Kidney glomerular epithelial cell (primary cell): Measurements from ENCODE around the gene MPL.

Source experiments
- DNase-seq: peaks from one replicate; lab custom pipeline; 2025; lab: John Stamatoyannopoulos, UW

The MPL gene

DNA sequence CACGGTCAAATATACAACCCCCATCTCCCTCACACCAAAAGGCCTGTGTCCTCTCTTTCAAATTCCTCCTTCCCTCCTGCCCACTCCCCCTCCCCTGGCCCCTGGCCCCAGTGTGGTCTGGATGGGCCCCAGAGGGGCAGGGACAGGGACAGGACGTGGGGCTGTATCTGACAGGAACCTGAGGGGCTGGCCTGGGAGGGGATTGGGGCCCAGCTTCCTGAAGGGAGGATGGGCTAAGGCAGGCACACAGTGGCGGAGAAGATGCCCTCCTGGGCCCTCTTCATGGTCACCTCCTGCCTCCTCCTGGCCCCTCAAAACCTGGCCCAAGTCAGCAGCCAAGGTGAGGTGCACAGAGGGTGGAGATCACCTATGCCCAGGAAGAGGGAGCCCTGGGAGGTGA lies at the start of gene MPL:
Gene MPL, plus strand, starts transcription at position 231 of the 400 bp plus-strand sequence. Its CDS starts 31 bp downstream, at position 262.
- DNase-seq, result no peak

DNA sequence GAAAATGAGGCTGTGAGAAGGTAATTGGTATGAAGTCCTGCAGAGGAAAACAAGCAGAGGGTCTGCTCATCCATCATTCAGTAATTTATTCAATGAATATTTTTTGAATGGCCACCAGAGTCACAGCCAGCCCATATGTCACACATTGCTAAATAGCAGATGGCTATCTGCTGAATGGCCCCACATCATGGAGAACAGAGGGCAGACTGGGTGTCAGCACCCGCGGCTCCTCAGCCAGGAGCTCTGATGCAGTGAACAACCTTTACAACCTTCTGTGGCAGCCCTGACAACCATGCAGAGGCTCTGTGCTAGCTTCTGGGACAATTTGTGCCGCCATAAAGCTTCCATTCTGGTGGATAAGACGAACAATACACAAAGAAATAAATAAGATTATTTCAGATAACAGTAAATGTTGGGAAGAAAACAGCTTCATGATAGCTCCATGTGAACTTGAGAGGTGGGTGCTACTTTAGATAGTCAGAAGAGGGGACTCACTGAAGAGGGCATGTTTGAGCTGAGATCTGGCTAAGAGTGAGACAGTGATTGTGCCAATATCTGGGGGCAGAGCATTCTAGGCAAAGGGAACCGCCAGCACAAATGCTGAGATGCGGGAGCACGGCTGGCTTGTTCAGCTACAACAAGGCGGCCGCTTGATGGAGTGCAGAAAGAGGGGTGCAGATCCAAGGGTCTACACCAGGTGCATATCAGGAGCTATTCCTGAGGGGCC lies 49.4 kb upstream of the MPL start:
- DNase-seq, result no peak

DNA sequence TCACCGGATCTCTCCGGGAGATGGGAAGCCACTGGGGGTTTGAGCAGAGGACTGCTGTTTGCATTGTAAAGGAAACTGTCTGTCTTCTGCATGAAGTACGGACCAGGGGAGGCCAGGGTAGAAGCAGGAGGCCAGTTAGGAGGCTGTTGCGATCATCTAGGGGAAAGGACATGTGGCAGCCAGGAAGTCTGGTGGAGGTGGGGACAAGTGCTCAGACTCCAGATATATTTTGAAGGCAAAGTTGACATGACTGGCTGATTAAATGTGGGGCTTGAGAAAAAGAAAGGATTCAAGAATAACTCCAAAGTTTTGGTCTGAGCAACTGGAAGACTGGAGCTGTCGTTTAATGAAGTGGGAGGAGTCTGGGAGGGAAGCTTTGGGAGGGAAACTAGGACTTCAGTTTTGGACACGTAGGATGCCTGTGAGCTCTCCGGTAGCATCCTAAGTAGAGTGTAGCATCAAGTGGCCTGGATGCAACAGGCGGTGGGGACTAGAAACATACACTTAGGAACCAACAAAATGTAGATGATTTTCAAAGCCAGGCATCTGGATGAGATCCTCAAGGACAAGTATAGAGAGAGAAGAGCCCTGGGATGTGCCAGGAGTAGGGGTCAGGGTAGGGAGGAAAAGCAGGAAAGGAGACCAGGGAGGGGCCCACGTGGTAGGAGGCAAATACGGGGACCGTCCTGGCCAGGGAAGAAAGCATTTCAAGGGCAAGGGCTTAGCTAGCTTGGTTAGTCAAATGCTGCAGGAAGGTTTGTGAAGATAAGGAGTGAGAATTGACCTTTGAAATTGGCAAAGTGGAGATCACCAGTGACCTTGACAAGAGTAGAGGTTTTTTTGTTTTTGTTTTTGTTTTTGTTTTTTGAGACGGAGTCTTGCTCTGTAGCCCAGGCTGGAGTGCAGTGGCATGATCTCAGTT lies 48.6 kb upstream of the MPL start:
- no peak for DNase-seq

DNA sequence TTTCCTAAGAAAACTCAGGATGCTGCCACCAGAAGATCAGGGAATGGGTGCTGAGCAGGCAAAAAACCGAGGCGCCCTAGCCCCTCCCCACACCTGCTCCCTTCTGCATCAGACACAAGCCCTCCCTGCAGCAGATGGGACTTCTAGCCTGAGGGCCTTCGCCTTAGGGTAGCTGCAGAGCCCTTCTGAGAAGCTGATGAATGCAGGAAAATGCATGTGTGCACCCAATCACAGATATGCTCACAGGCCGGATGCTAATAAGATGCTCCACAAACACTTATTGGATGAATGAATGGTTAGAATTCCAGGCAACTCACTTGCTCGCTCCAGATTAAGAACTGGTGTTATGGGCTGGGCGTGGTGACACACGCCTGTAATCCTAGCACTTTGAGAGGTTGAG lies 45.4 kb upstream of the MPL start:
- no peak for DNase-seq

DNA sequence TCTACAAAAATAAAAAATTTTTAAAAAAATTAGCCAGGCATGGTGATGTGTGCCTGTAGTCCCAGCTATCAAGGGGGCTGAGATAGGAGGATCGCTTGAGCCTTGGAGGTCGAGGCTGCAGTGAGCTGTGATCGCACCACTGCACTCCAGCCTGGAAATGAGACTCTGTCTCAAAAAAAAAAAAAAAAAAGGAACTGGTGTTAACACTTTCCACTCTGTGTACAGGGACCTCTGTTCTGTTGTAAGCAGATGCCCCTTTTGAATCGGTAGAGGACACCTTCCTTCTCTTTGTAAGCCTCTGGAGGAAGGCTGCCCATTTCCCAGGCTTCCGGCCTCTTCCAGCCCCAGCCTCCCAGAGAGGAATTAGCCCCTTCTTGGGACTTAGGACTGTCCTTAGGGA lies 44.9 kb upstream of the MPL start:
- no peak for DNase-seq

DNA sequence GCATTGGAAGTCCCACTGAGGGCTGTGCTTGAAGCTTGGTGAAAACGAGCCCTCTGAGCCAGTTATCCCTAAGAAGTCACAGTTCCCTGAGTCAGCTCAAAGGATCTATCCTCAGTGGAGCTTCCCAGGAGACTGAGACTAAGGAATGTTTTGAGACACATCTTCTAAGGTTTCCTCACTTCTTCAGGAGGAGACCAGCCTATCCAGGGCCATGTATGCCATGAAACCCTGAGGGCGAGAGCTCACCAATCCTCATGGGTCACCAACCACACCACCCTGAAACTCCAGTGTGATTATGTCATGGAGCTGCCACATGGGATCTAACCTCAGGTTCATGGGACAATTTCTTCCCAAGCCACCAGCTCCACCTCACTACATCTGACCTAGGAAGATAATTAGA lies 44.4 kb upstream of the MPL start:
- no peak for DNase-seq

DNA sequence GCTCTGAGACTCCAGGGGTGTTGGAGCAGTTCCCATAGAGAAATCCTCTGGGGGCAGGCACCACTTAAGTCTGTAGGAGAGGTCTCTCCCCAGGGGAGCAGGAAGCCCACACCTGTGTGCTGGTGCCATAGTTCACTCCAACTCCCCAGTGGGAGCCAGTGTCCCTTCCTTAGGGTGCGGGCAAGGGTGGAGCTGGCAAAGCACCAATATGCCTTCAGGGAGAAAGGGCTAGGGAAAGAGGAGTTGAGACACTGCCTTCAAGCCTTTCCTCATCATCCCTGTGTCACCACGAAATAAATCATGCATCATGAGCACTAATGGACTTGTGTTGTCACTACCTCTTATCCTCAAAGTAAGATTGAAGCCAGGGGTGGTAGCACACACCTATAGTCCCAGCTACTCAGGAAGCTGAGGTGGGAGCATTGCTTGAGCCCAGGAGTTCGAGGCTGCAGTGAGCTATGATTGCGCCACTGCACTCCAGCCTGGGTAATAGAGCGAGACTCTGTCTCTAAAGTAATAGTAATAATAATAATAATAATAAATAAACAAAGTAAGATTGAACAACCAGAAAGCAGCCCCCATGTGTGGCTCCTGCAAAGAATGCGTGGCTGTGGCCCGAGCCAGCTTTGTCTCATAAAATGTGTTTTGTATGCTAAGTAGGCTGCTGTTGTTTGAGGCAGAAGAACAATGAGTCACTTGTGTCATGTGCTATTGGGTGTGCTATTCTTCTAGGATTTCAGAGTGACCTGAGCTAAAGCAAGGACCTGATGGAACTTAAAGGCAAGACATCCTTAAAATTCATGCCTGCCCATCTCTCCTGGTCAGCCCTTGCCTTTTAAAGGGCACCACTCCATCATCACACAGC lies 43.5 kb upstream of the MPL start:
- peak; percentile 36 for DNase-seq

DNA sequence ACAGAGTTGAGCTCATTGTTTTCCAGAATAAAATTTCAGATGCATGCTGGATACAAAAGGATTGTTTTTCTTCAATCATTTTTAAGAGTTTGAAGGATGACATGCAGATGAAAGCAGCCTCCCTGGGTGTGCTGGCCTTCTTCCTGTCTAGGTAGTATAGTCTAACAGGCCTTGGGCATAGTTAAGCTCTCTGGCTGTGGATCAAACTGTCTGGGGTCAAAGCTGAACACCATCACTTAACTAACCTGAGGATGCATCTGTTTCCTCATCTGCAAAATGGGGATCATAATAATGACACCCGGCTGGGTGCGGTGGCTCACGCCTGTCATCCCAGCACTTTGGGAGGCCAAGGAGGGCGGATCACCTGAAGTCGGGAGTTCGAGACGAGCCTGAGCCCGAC lies 42.9 kb upstream of the MPL start:
- DNase-seq, result no peak

DNA sequence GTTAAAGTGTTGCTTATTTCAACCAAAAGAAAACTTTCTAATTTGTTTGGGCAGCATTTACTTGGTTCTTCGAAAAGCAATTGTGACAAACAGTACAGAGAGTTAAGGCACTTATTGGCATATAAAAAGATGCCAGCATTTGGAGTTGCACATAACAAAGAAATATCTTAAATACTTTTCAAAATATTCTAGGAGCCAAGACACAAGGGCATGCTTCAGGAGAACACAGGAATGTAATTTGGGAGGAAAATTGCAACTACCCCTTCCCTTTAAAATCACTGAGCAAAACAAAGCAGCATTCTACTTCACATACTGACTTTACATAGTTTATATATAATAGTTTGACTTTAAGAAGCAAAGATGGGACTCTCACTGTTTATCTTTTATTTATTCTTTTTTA lies 41.4 kb upstream of the MPL start:
- no peak for DNase-seq

DNA sequence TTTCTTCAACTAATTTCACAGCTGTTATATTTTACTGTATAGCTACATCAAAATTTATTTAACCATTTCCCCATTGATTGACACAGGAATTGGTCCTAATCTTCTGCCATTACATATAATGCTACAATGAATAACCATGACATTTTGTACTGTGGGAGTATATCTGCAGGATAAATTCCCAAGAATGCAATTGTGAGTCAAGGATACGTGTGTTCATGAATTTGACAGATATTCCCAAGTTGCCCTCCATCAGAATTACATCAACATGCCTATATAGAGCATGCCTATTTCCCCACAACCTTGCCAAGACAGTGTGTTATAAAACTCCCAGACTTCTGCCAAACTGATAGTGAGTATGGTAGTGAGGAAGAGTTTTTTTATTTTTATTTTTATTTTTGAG lies 39.6 kb upstream of the MPL start:
- no peak for DNase-seq

DNA sequence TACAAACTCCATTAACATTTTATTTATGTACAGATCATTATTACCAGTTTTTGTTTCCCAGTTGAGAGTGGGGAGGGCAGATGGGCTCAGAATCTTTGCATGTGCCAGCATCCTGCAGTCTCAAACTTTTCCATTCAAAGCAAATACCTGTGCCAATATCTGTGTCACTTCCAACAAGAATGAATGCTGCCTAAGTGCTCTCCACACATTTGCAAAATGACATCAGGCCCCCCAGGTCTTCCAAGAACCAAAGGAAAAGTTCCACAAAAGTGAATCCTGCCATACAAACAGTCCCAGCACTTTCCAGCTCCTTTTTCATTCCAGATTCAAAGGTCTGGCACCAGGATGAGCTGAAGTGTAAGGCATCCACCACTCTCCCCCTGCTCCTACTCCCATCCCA lies 38.5 kb upstream of the MPL start:
- no peak for DNase-seq

DNA sequence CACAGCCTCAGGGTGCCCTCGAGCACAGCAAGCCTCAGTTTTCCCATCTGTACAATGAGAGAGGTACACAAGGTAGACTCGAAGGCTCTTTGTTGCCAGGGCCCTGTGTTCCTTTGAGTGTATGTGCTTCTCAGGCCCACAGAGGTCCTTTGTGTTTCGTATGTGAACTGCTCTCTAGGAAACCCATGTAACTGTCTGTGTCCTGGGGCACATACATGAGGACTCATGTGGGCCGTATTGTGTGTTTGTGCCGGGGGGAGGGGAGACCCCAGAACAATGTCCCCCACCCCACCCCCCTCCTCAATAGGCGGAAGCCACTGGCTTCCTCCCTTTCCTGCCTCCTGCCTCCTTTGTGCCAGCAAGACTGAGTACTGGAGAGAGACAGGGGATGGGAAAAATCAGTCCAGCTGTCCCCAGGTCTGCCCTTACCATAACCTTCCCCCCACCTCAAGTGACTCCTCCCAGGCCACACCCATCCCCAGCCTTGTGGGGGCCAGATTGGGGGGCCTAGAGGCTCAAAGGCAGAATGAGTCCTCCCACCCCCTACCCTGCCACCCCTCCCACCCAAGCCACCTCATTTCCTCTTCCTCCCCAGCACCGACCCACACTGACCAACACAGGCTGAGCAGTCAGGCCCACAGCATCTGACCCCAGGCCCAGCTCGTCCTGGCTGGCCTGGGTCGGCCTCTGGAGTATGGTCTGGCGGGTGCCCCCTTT lies 37.1 kb upstream of the MPL start, which contains the start of gene TIE1:
Gene TIE1, plus strand, starts transcription at position 605 of the 717 bp plus-strand sequence. Its CDS starts 90 bp downstream, at position 695.
- DNase-seq, result no peak

DNA sequence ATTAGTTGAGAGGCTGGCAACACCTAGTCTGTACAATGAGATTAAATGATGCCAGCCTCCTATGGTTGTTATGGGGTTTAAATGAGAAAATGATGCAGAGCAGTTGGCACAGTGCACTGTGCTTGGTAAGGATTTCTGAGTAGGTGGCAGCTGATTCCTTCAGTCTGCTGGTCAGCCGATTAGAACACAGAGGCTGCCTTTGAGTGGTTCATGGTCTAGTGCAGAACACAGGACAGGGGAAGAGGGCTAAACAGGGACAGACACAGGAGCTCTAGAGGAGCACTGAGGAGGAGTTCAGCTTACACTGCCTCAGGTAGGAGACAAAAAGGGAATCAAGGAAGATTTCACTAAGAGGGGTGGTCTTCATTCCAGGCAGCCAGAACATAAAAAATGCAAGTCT lies 35.4 kb upstream of the MPL start:
- no peak for DNase-seq

DNA sequence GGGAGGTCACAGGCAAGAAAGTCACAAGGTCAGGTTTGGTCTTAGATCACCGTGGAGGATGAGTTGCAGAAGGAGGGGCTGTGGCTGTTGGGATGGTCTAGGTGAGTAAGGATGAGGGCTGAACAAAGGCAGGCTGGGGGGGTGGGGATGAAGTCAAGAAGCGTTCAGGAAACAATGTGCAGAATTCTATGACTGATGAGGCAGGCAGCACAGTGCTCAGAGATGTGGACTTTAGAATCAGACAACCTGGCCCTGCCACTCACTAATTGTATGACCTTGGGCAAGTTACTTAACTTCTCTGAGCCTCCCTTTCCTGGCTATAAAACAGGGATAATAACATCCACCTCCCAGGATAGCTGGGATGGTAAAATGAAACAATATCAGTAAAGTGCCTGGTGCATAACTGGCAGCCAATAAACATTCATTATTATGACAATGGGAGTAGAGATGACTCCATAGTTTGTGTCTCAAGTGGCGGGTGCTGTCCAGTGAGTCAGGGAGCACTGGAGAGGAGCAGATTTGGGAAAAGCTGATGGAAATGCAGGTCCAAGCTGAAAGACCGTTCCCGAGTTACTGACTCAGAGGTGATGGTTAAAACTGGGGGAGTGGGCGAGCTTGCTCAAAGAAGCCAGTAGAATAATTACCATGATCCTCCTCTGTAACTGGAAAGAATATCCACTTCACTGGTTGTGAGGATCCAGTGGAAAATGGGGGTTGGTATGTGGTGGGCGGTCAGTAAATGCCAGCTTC lies 34.7 kb upstream of the MPL start:
- DNase-seq, result peak; percentile 70

DNA sequence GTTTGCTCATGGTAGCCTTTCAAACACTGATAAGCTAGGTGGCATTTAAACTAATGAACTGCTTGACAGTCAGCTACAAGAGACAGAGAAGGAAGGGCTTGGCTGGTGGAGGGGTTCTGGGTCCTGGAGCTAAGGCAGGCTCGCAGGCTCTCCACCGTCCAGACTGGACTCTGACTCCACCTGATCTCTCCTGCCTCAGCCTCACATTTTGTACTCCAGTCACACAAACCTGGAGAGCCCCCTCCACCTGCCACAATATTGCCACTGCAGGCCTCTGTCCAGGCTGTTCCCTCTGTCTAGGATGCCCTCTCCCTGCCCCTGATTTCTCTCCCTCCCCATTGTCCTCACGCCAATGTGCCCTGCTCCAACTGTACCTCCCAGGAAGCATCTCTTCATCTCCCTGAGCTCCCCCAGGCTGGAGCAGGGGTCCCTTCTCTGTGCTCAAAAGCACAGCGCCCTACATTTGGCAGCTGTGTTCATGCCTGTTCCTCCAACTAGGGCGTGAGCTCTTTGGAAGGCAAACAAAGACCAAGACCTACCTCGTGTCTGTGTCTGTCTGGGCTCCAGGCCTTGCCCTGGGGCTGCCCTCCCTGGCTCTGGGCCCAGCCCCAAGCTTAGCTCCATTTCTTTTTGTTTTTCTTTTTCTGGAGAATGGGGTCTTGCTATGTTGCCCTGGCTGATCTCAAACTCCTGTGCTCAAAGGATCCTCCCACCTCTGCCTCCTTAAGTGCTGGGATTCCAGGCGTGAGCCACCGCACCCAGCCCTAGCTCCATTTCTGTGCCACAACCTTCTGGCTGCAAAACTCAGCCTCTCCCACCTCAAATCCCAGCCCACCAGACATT lies 33.9 kb upstream of the MPL start:
- DNase-seq, result no peak

DNA sequence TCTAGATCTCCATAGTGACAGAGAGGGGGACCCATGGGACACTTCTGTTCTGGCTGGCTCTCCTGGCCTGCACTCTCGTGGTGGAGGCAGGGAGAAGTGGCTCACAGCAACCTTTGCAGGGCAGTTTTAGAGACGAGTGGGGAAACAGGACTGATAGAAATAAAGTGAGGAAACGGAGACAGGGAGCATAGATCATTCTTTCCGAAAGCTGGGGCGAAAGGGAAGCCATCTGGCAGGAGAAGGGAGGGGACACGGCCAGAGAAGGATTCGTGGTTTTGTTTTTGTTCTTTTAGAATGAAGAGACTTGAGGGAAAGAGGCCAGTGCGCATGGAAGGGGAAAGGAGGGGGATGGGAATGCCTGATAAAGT lies 33.3 kb upstream of the MPL start:
- DNase-seq, result no peak

DNA sequence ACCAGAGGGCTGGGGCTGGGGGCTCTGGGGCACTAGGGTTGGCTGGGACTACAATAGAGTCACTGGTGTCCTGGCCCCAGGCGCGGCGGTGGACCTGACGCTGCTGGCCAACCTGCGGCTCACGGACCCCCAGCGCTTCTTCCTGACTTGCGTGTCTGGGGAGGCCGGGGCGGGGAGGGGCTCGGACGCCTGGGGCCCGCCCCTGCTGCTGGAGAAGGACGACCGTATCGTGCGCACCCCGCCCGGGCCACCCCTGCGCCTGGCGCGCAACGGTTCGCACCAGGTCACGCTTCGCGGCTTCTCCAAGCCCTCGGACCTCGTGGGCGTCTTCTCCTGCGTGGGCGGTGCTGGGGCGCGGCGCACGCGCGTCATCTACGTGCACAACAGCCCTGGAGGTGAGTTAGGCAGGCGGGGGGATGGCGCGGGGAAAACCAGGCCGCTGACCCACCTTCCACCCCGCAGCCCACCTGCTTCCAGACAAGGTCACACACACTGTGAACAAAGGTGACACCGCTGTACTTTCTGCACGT lies 32.8 kb upstream of the MPL start:
- DNase-seq, result no peak

DNA sequence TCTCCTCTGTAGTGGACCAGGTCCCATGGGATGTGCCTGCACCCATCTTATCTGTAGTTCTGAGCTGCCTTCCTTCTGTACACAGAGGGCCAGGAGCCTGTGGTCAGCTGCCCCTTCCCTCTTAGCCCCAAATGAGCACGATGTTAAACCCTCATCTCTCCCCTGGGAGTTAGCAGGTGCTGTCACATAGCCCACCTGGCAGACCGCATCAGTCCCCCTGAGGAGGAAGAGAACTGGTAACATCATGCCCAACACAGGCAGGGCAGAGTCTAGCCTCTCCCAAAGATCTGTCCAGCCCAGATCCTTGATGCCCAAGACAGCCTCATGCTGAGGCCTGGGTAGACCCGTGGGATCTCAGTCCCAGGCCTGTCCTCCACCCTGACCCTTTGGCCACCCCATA lies 32.2 kb upstream of the MPL start:
- DNase-seq, result no peak

DNA sequence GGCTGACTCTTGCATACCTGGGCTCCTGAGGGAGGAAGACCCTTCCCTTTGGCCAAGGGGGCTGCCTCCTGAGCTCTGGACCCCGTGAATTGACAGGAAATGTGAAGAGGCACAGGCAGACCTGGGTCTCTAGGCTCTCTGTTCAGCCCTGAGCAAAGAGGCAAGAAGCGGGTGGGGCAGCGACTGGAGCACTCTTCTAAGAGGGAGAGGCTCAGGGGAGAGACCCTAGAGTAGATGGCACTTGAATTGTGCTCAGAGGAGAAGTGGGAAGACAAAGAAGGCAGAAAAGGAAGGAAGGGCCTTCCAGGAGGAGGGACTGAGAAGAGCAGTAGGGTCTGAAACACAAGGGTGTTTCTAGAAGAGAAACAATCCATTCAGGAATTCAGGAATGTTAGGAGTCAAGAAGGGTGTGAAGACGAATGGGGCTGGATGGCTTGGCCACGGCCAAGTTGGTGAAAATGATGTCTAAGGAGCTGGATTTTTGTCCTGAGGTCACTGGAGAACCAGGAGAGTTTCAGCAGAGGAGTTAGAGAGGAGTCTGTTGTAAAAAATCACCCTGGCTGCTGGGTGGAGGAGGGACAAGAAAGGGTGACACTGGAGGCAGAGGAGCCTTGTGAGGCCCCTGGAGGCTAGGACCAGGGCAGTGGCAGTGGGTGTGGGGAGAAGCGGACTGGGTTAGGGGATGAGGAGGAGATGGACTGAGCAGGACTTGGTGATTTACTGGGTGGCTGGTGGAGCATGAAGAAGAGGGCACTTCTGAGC lies 31.5 kb upstream of the MPL start:
- no peak for DNase-seq
